ENCODE data around the gene HDAC11.

DNA sequence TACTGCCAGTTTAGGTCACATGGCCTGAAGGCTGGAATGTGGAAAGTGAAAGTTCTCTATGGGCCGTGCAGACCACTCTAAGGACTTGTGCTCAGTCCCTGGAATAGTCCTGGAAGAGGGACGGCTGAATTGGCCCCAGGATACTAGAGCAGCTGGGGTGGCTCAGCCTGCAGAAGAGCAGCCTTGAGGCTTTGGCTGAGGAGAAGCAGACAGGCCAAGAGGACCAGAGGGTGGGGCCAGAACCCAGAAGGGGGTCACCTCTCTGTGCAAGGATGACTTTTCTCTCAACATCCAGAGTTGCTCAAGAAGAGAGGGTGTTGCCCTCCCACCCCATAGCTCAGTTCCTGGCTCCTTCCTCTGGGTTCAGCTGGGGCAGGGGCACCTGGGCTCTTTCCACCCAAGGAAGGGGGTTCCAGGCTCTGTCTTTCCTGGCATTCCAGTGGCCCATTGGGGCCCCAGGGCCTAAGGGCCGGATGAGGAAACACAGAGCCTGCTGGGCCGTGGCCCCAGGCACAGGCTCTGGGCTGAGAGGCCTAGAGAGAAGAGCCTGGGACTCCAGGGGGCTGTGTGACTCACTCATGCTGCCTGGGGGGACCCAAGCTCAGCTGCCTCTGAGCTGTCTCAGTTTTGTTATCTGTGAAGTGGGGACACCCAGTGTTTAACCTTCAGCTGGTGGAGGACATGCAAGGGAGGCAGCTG, 60.3 kb downstream of the HDAC11 start:
- no peak for TF ChIP-seq EZH2 (IDR thresholded peaks at IDR 0.05; ENCODE audit: low read length)
- TF ChIP-seq, protein P1, sequence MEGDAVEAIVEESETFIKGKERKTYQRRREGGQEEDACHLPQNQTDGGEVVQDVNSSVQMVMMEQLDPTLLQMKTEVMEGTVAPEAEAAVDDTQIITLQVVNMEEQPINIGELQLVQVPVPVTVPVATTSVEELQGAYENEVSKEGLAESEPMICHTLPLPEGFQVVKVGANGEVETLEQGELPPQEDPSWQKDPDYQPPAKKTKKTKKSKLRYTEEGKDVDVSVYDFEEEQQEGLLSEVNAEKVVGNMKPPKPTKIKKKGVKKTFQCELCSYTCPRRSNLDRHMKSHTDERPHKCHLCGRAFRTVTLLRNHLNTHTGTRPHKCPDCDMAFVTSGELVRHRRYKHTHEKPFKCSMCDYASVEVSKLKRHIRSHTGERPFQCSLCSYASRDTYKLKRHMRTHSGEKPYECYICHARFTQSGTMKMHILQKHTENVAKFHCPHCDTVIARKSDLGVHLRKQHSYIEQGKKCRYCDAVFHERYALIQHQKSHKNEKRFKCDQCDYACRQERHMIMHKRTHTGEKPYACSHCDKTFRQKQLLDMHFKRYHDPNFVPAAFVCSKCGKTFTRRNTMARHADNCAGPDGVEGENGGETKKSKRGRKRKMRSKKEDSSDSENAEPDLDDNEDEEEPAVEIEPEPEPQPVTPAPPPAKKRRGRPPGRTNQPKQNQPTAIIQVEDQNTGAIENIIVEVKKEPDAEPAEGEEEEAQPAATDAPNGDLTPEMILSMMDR (optimal IDR thresholded peaks at IDR 0.05 in 1 of 3, IDR thresholded peaks at IDR 0.05 in 1 of 3, conservative IDR thresholded peaks at IDR 0.05 in 1 of 3; ENCODE audit: extremely low read depth in 1 of 3, insufficient read depth in 2 of 3, low read length in 3 of 3), result no peak
